ENCODE results near the gene HACD4. TPM values are rescaled to one million over a fixed set of nuclear protein-coding genes. Genes with fewer than 3 reads are reported as not detected.

The HACD4 gene
- total and polyA plus RNA-seq, 7 donors, result 0.16 to 0.52 (median 0.23) TPM

DNA sequence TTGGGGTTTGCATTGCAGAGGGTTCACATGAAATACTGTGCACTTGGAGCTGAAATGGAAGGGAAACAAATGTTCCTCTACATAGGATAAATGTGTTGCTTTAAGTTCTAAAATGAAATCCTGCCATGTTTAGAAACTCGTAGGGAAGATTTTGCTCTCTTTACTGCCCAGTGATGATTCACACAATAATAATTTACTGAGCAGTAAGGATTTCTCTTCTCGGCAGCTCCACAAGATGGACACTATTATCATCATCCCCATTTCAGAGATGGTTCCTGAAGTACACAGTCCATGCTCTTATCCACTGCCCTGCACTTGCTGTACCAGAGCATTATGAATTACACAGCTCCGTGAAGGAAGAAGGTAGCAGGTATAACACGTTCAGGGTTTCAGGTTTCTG is 4.1 kb downstream of the HACD4 start:
- Histone ChIP-seq H3K9me3 (no peaks in the 10 kb centered on the region), H3K4me1 (no peaks in the 10 kb centered on the region), H3K36me3 (ENCODE audit: insufficient read depth in 1 of 2, low read depth in 1 of 2) (no peaks in the 10 kb centered on the region), H3K4me3 (no peak overlapping the region), H3K27me3 (ENCODE audit: insufficient read depth in 3 of 3, low read length in 2 of 3) (no peaks in the 10 kb centered on the region), H3K27ac (no peak overlapping the region)
- DNase-seq (no peak), ATAC-seq (no peak)
- 67 to 72% (median 68%) methylated on average over 4 of the region's 4 CpGs for WGBS, 3 donors
- intact Hi-C loops (cut with DNase I), result no loop called here
- TF ChIP-seq, protein P1, sequence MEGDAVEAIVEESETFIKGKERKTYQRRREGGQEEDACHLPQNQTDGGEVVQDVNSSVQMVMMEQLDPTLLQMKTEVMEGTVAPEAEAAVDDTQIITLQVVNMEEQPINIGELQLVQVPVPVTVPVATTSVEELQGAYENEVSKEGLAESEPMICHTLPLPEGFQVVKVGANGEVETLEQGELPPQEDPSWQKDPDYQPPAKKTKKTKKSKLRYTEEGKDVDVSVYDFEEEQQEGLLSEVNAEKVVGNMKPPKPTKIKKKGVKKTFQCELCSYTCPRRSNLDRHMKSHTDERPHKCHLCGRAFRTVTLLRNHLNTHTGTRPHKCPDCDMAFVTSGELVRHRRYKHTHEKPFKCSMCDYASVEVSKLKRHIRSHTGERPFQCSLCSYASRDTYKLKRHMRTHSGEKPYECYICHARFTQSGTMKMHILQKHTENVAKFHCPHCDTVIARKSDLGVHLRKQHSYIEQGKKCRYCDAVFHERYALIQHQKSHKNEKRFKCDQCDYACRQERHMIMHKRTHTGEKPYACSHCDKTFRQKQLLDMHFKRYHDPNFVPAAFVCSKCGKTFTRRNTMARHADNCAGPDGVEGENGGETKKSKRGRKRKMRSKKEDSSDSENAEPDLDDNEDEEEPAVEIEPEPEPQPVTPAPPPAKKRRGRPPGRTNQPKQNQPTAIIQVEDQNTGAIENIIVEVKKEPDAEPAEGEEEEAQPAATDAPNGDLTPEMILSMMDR (IDR thresholded peaks at IDR 0.05), result no peak

DNA sequence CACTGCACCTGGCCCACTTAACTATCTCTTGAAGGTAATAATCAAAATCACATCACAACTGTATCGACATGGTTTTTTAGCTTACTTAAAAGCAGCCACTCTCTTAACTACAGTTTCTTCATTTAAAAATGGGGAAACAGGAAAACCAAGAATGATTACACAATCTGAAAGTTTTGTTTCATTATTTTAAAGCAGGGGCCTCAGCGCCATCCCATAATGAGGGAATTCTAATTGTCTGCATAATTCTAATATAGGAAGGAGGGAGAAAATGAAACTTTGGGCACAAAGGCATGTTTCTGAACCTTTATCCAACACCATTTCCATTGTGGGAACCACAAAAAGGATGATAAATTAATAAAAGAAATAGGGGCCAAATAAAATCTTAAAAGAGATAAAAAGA is 7.6 kb downstream of the HACD4 start:
- H3K27ac ChIP-seq, result no peak overlapping the region
- ATAC-seq, result no peak
- no peak overlapping the region for H3K4me3 ChIP-seq
- no peak for DNase-seq
- H3K27me3 ChIP-seq (ENCODE audit: insufficient read depth in 3 of 3, low read length in 2 of 3), result no peaks in the 10 kb centered on the region
- TF ChIP-seq, protein P1 (IDR thresholded peaks at IDR 0.05), result no peak
- no peaks in the 10 kb centered on the region for H3K9me3 ChIP-seq
- no peaks in the 10 kb centered on the region for H3K4me1 ChIP-seq
- WGBS, 3 donors, result 89 to 97% (median 92%) methylated on average over 2 of the region's 2 CpGs
- intact Hi-C loops (cut with DNase I), result loop anchor here in 1 of 2 donors (2.0 kb wide), 1 partner anchor 19 kb away; no protein-coding TSS in a partner anchor
- no peaks in the 10 kb centered on the region for H3K36me3 ChIP-seq (ENCODE audit: insufficient read depth in 1 of 2, low read depth in 1 of 2)

DNA sequence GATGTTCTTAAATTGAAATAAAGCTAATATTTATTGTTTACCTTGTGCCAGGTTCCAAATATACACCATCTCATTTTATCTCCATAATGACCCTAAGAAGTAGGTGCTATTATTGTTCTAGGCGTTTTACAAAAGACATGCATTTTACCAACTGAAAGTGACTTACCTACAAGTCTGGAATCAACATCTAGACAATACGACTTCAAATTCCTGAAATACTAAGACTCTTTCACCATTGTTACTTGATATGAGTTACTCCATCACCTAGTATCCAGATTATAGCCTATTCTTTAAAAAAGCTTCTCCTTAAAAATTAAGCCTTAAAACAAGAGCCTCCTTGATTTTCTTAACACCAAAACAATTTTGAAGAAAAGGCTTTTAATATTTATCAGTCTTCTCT is 13.3 kb downstream of the HACD4 start:
- H3K36me3 ChIP-seq (ENCODE audit: insufficient read depth in 1 of 2, low read depth in 1 of 2), result no peaks in the 10 kb centered on the region
- H3K27ac ChIP-seq, result no peak overlapping the region
- DNase-seq, result no peak
- WGBS, 3 donors, result 86 to 92% (median 87%) methylated on average over 2 of the region's 2 CpGs
- intact Hi-C loops (cut with DNase I), result no loop called here
- no peaks in the 10 kb centered on the region for H3K27me3 ChIP-seq (ENCODE audit: insufficient read depth in 3 of 3, low read length in 2 of 3)
- H3K4me3 ChIP-seq, result no peak overlapping the region
- H3K9me3 ChIP-seq, result no peaks in the 10 kb centered on the region
- no peak for ATAC-seq
- TF ChIP-seq, protein P1 (IDR thresholded peaks at IDR 0.05), result no peak
- H3K4me1 ChIP-seq, result no peaks in the 10 kb centered on the region

DNA sequence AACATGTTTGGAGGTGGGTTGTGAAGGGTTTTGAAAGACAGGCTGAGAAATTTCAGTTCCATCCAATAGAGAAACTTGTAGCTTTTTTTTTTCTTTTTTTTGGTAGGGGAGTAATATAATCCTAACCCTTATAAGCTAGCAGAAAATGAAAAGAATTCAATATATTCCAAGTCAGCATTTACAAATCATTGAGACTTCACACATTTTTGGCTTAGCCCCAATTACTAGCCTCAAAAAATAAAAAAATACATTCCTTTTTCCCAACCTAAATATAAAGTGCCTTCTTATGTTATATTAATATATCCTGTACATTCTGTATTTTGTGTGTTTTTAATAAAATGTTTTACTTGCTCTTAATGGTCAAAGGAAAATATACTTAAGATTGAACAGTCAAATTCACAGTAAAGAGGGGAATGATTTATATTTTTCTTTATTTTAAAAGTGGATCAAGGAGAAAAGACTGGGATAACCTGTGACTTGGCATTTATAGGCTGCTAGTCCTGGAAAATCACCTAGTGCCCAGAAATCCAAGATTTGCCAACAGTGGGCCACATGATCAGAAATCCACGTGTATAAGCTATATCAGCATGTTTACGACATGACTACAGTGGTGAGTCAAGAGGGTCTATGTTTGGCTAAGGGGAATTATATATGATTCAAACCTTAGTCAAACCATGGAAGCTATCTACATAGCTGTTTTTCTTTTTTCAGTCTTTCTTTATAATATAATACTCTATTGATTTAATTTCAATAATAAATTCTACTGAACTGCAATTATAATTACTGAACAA is 14.5 kb downstream of the HACD4 start:
- no peak for ATAC-seq
- Histone ChIP-seq H3K4me3 (no peak overlapping the region), H3K27me3 (ENCODE audit: insufficient read depth in 3 of 3, low read length in 2 of 3) (no peaks in the 10 kb centered on the region), H3K9me3 (no peaks in the 10 kb centered on the region), H3K36me3 (ENCODE audit: insufficient read depth in 1 of 2, low read depth in 1 of 2) (no peaks in the 10 kb centered on the region), H3K27ac (no peak overlapping the region), H3K4me1 (no peaks in the 10 kb centered on the region)
- DNase-seq, result no peak
- TF ChIP-seq, protein P1 (IDR thresholded peaks at IDR 0.05), result no peak
- intact Hi-C loops (cut with DNase I), result no loop called here
- WGBS, 3 donors, result 69 to 70% (median 70%) methylated on average over 2 of the region's 2 CpGs

DNA sequence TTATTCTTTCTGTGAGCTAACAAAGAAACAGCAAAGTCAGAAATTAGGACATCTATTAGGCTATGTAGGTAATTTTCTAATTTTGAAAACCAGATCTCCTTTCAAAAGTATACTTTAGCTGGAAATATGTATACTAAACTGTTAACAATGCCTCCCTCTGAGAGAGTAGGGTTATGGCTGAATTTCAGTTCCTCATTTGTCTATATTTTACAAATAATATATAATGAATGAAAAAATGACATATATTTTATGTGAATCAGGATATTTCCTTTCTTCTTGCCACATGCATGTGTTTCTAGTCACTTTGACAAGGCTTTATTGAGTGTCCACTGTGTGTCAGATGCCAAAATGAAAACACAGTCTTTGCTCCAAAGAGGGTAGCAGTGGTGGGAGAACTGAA is 15.4 kb downstream of the HACD4 start:
- peaks cover 0 to 6% of the 10 kb centered on the region in 2 donors for H3K36me3 ChIP-seq (ENCODE audit: insufficient read depth in 1 of 2, low read depth in 1 of 2)
- no peak overlapping the region for H3K27ac ChIP-seq
- TF ChIP-seq, protein P1 (IDR thresholded peaks at IDR 0.05), result no peak

More for the DNA sequence above, 15.4 kb downstream of the HACD4 start:
- no peak for DNase-seq
- H3K9me3 ChIP-seq, result no peaks in the 10 kb centered on the region
- H3K4me1 ChIP-seq, result no peaks in the 10 kb centered on the region
- no peaks in the 10 kb centered on the region for H3K27me3 ChIP-seq (ENCODE audit: insufficient read depth in 3 of 3, low read length in 2 of 3)
- intact Hi-C loops (cut with DNase I), result no loop called here
- no peak overlapping the region for H3K4me3 ChIP-seq
- no peak for ATAC-seq
